HFF-Myc (cell line): ENCODE measurements around the gene HEPHL1.
"Not testable (repeated sequence)": the region's sequence is repeated elsewhere in the genome, so short reads cannot be mapped to it uniquely, and the experiment has no call there.

Experiments
- DNase-seq: peaks from one replicate; pipeline ENCODE4 v3.0.0-alpha.2; 2011; ENCODE audit warnings: low read depth; ENCODE audit errors: extremely low read depth
- H3K4me3 ChIP-seq: replicated peaks from 2 replicates; pipeline ENCODE4 v1.5.1; 2011; ENCODE audit warnings: low read depth, mild to moderate bottlenecking, control low read depth, low read length
- TF ChIP-seq, protein P1 (sequence below): IDR thresholded peaks from 2 replicates; pipeline ENCODE4 v1.5.1; 2012; ENCODE audit warnings: mild to moderate bottlenecking, low read depth, low read length, control low read depth; ENCODE audit errors: missing control alignments

The HEPHL1 gene

GRCh38 chr11:94020777-94021481 lies at the start of gene HEPHL1:
HEPHL1 (plus strand) TSS chr11:94021354; CDS start chr11:94021369, 15 bp downstream.
- DNase-seq: peak; percentile 4

GRCh38 chr11:93972790-93973189 lies 48.4 kb upstream of the HEPHL1 start:
- TF ChIP-seq, protein P1, sequence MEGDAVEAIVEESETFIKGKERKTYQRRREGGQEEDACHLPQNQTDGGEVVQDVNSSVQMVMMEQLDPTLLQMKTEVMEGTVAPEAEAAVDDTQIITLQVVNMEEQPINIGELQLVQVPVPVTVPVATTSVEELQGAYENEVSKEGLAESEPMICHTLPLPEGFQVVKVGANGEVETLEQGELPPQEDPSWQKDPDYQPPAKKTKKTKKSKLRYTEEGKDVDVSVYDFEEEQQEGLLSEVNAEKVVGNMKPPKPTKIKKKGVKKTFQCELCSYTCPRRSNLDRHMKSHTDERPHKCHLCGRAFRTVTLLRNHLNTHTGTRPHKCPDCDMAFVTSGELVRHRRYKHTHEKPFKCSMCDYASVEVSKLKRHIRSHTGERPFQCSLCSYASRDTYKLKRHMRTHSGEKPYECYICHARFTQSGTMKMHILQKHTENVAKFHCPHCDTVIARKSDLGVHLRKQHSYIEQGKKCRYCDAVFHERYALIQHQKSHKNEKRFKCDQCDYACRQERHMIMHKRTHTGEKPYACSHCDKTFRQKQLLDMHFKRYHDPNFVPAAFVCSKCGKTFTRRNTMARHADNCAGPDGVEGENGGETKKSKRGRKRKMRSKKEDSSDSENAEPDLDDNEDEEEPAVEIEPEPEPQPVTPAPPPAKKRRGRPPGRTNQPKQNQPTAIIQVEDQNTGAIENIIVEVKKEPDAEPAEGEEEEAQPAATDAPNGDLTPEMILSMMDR: no peak
- no peak for DNase-seq

More at GRCh38 chr11:94020777-94021481, at the start of gene HEPHL1:
- no peak within 1 kb of the TSS for H3K4me3 ChIP-seq
- TF ChIP-seq, protein P1: no peak

DNA sequence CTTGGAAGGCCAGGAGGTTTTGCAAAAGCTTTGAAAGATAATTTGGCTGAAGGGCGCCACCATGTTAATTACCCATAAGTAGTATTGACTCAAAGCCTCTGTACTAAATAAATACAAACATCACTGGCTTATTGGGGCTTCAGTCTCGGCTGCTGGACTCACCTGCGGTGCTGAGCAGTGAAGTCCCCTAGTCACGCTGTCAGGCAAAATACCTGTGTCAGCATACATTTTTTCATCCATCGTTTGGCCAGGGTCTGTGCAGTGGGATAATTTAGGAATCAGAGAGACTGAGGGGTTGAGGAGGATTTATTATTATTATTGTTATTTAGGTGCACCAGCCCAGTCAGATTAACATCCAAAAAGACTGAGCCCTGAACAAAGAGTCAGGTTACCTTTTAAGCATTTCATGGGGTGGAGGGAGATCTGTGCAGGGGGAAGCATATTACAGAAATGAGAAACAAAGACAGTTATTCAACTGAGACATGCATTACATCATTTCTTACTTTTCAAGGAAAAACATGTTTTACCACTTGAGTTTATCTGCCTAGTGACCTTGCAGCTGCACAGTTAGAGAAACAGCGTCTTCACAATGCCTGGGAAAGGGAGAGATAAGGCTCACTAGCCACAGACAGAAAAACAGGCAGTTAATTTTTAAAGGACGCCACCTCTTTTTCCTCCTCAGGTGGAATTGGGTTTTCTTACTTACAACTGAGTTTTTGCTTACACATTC lies 47.7 kb upstream of the HEPHL1 start:
- DNase-seq, H3K4me3 ChIP-seq: not testable (repeated sequence)

More at GRCh38 chr11:93972790-93973189, 48.4 kb upstream of the HEPHL1 start:
- H3K4me3 ChIP-seq: no peak overlapping the region

GRCh38 chr11:93974759-93975158 lies 46.4 kb upstream of the HEPHL1 start:
- TF ChIP-seq, protein P1: no peak
- H3K4me3 ChIP-seq: no peak overlapping the region
- no peak for DNase-seq

- DNase-seq, H3K4me3 ChIP-seq: not testable (repeated sequence)
Measured at GRCh38 chr11:93976577-93977254, 44.4 kb upstream of the HEPHL1 start.

GRCh38 chr11:93983542-93984195 lies 37.5 kb upstream of the HEPHL1 start:
- no peak for DNase-seq
- H3K4me3 ChIP-seq: no peak overlapping the region
- TF ChIP-seq, protein P1: no peak

GRCh38 chr11:93984196-93984567 lies 37.0 kb upstream of the HEPHL1 start:
- TF ChIP-seq, protein P1: no peak
- no peak overlapping the region for H3K4me3 ChIP-seq
- DNase-seq: no peak
